H1 (cell line): ENCODE data around the gene FADS2. TPM values are rescaled to one million over a fixed set of nuclear protein-coding genes. Genes with fewer than 3 reads are reported as not detected.

ENCODE experiments used
- CTCF ChIA-PET: fragments of 300-600 bp; sonication (Branson Sonifier 250); formaldehyde crosslinking; loops from one replicate; lab custom pipeline; 2021; ENCODE audit not compliant: partially characterized antibody; lab: Charles Lee
- POLR2A ChIA-PET: fragments of 300-600 bp; sonication (Branson Sonifier 250); formaldehyde crosslinking; loops from one replicate; lab custom pipeline; 2021; ENCODE audit warnings: inconsistent platforms; ENCODE audit not compliant: partially characterized antibody; lab: Charles Lee
- DNase-seq, 2 experiments: peaks; one replicate each; pipeline versions ENCODE4 v3.0.0 to v3.0.0-alpha.2; 2010 to 2022; ENCODE audit warnings: low spot score in 2 of 2, low read depth in 1 of 2, mixed read lengths in 1 of 2
- FAIRE-seq: peaks from 2 replicates; lab custom pipeline; 2011; peaks lifted over from hg19 to GRCh38; lab: Jason Lieb, UNC
- H2AFZ ChIP-seq: 2 replicates; pipeline ENCODE4 v1.8.1; 2012; ENCODE audit warnings: low read length, inconsistent platforms
- H2AK5ac ChIP-seq: 2 replicates; pipeline ENCODE4 v1.6.1; 2013; ENCODE audit warnings: low read depth, low read length
- H2BK120ac ChIP-seq: replicated peaks from 2 replicates; pipeline ENCODE3; 2013; ENCODE audit warnings: low read depth, low read length, inconsistent platforms
- H2BK12ac ChIP-seq: 2 replicates; pipeline ENCODE4 v1.6.1; 2013; ENCODE audit warnings: low read depth, low read length
- H2BK15ac ChIP-seq: 2 replicates; pipeline ENCODE4 v1.6.1; 2013; ENCODE audit warnings: low read length
- H2BK20ac ChIP-seq: 2 replicates; pipeline ENCODE4 v1.6.1; 2013; ENCODE audit warnings: low read length
- H2BK5ac ChIP-seq: 2 replicates; pipeline ENCODE4 v1.6.1; 2013; ENCODE audit warnings: low read depth, low read length
- H3K14ac ChIP-seq: 2 replicates; pipeline ENCODE4 v1.6.1; 2013; ENCODE audit warnings: inconsistent platforms; ENCODE audit not compliant: insufficient read length
- H3K18ac ChIP-seq: 2 replicates; pipeline ENCODE4 v1.6.1; 2013; ENCODE audit warnings: low read length; ENCODE audit errors: extremely low read depth
- H3K23ac ChIP-seq: 2 replicates; pipeline ENCODE4 v1.6.1; 2013; ENCODE audit warnings: inconsistent platforms; ENCODE audit not compliant: insufficient read length
- H3K23me2 ChIP-seq: 2 replicates; pipeline ENCODE4 v1.6.1; 2013; ENCODE audit warnings: low read depth, low read length
- H3K27ac ChIP-seq: 2 replicates; pipeline ENCODE4 v1.6.1; 2011; ENCODE audit warnings: low read depth, low read length, inconsistent platforms
- H3K27me3 ChIP-seq, 4 experiments: replicated peaks in 1 of 4; 1 replicate in 1 of 4; 2 replicates in 3 of 4; pipeline versions ENCODE4 v1.6.1 to v1.8.1; 2011 to 2013; ENCODE audit warnings: low read length in 3 of 4, mild to moderate bottlenecking in 3 of 4, inconsistent platforms in 2 of 4, mixed read lengths in 2 of 4, moderate library complexity in 1 of 4; ENCODE audit not compliant: control insufficient read depth in 3 of 4, insufficient read depth in 3 of 4; ENCODE audit errors: extremely low read depth in 1 of 4
- H3K36me3 ChIP-seq, 4 experiments: 2 replicates each; pipeline versions ENCODE4 v1.6.1 to v1.8.1; 2011 to 2013; ENCODE audit warnings: mild to moderate bottlenecking in 4 of 4, low read length in 3 of 4, moderate library complexity in 2 of 4, control low read depth in 1 of 4, inconsistent platforms in 1 of 4; ENCODE audit not compliant: insufficient read depth in 4 of 4, control insufficient read depth in 2 of 4
- H3K4ac ChIP-seq: replicated peaks from 2 replicates; pipeline ENCODE3; 2013; ENCODE audit warnings: low read length, low read depth, mixed read lengths, inconsistent platforms; ENCODE audit not compliant: insufficient read length
- H3K4me1 ChIP-seq, 4 experiments: replicated peaks in 1 of 4; 1 replicate in 1 of 4; 2 replicates in 3 of 4; pipeline versions ENCODE4 v1.6.1 to v1.8.1; 2011 to 2013; ENCODE audit warnings: low read length in 3 of 4, inconsistent platforms in 2 of 4, mixed read lengths in 1 of 4; ENCODE audit not compliant: insufficient read depth in 4 of 4, control insufficient read depth in 3 of 4
- H3K4me2 ChIP-seq, 2 experiments: 2 replicates each; pipeline versions ENCODE4 v1.6.1 to v1.8.1; 2011 to 2013; ENCODE audit warnings: low read depth in 2 of 2, low read length in 2 of 2, control low read depth in 1 of 2, inconsistent platforms in 1 of 2, mild to moderate bottlenecking in 1 of 2; ENCODE audit not compliant: insufficient read depth in 1 of 2
- H3K4me3 ChIP-seq, 4 experiments: fragments of 200-600, 300-600 bp in 1 of 4; sonication (generic), shearing (Covaris generic), sonication (Bioruptor Twin) in 1 of 4; 2 replicates each; pipeline versions ENCODE4 v1.5.1 to v1.8.1; 2011 to 2016; ENCODE audit warnings: low read length in 4 of 4, low read depth in 3 of 4, control low read depth in 2 of 4, inconsistent platforms in 2 of 4, mild to moderate bottlenecking in 2 of 4, mixed read lengths in 1 of 4, moderate library complexity in 1 of 4; ENCODE audit not compliant: insufficient read depth in 2 of 4; ENCODE audit errors: extremely low read depth in 1 of 4
- H3K56ac ChIP-seq: replicated peaks from 2 replicates; pipeline ENCODE3; 2013; ENCODE audit warnings: low read depth, mild to moderate bottlenecking, mixed read lengths, low read length, inconsistent platforms; ENCODE audit not compliant: insufficient read length
- H3K79me1 ChIP-seq: 2 replicates; pipeline ENCODE4 v1.6.1; 2013; ENCODE audit warnings: low read depth, low read length, control low read depth
- H3K79me2 ChIP-seq, 2 experiments: 2 replicates each; pipeline versions ENCODE4 v1.6.1 to v1.8.1; 2012 to 2013; ENCODE audit warnings: low read length in 2 of 2, mild to moderate bottlenecking in 2 of 2, inconsistent platforms in 1 of 2; ENCODE audit not compliant: insufficient read depth in 2 of 2, control insufficient read depth in 1 of 2
- H3K9ac ChIP-seq, 4 experiments: replicated peaks in 1 of 4; 1 replicate in 1 of 4; 2 replicates in 3 of 4; pipeline versions ENCODE4 v1.6.1 to v1.8.1; 2011 to 2013; ENCODE audit warnings: low read depth in 3 of 4, low read length in 3 of 4, control low read depth in 2 of 4, mild to moderate bottlenecking in 2 of 4, moderate library complexity in 2 of 4, inconsistent platforms in 1 of 4; ENCODE audit errors: extremely low read depth in 1 of 4
- H3K9me3 ChIP-seq, 2 experiments: 2 replicates each; pipeline versions ENCODE4 v1.6.1 to v1.8.1; 2012 to 2013; ENCODE audit warnings: mild to moderate bottlenecking in 2 of 2, moderate library complexity in 2 of 2, control low read depth in 1 of 2, inconsistent platforms in 1 of 2, low read depth in 1 of 2, low read length in 1 of 2, mixed read lengths in 1 of 2; ENCODE audit not compliant: insufficient read depth in 2 of 2
- H4K20me1 ChIP-seq, 2 experiments: replicated peaks in 1 of 2; 2 replicates each; pipeline versions ENCODE3 to v1.8.1; 2011 to 2013; ENCODE audit warnings: inconsistent platforms in 2 of 2, low read length in 2 of 2, mild to moderate bottlenecking in 1 of 2; ENCODE audit not compliant: insufficient read depth in 2 of 2, control insufficient read depth in 1 of 2
- H4K5ac ChIP-seq: 2 replicates; pipeline ENCODE4 v1.6.1; 2013; ENCODE audit warnings: low read length, low read depth, mixed read lengths, inconsistent platforms; ENCODE audit not compliant: insufficient read length
- H4K8ac ChIP-seq: 2 replicates; pipeline ENCODE4 v1.8.0; 2013; ENCODE audit warnings: mild to moderate bottlenecking, moderate library complexity, low read length, inconsistent platforms; ENCODE audit not compliant: insufficient read depth; ENCODE audit errors: extremely low read depth
- H4K91ac ChIP-seq: replicated peaks from 2 replicates; pipeline ENCODE3; 2013; ENCODE audit warnings: low read length, mixed read lengths, inconsistent platforms; ENCODE audit not compliant: insufficient read length
- NRF1 ChIP-seq: IDR thresholded peaks from 2 replicates; pipeline ENCODE4 v1.6.1; 2011; ENCODE audit warnings: mild to moderate bottlenecking, low read depth, low read length, improper control_type of control experiment
- POLR2AphosphoS5 ChIP-seq: IDR thresholded peaks from 2 replicates; pipeline ENCODE4 v1.6.1; 2011; ENCODE audit warnings: low read depth, low read length
- SRF ChIP-seq: IDR thresholded peaks from 2 replicates; pipeline ENCODE4 v1.6.1; 2011; ENCODE audit warnings: mild to moderate bottlenecking, low read depth, low read length, moderate library complexity
- WGBS, 2 experiments: shearing (Covaris generic) in 1 of 2; methylation state at CpG; one replicate each; pipeline versions ENCODE4 v1.1.6 to v1.1.7; 2013 to 2015; ENCODE audit warnings: low lambda C conversion rate in 2 of 2, mixed read lengths in 2 of 2, inconsistent platforms in 1 of 2, low coverage in 1 of 2, missing lambda C conversion rate in 1 of 2; ENCODE audit not compliant: insufficient replicate concordance in 2 of 2, insufficient coverage in 1 of 2, insufficient read length in 1 of 2; ENCODE audit errors: extremely low coverage in 1 of 2, missing lambda C conversion rate in 1 of 2; 5-methylcytosine and 5-hydroxymethylcytosine counted together
- polyA plus RNA-seq, 7 experiments: library from polyadenylated mRNA; depleted of rRNA in 3 of 7; stranded (reverse) in 5 of 7; unstranded in 2 of 7; fragments of >200 nt in 5 of 7; fragments of 200-250 nt in 2 of 7; gene quantifications; 1 replicate in 5 of 7; 2 replicates in 1 of 7; 4 replicates in 1 of 7; pipeline versions ENCODE4 v1.2.1 to v1.2.3, GENCODE V29; 2011 to 2013; ENCODE audit warnings: missing spikeins in 2 of 7, mixed read lengths in 2 of 7
- total RNA-seq: library from RNA; stranded (reverse); fragmentation: NEBNext Ultra II Directional; extraction: Animal tissue kit (Norgen Biotek cat#: 25700); gene quantifications from 2 replicates; pipeline ENCODE4 v1.2.1, GENCODE V29; 2021

FADS2 gene
- total and polyA plus RNA-seq, 2 of the 8 experiments (the other 6 are each of a cell fraction or from before 2014, with no cell fraction given): 499 to 701 TPM

DNA sequence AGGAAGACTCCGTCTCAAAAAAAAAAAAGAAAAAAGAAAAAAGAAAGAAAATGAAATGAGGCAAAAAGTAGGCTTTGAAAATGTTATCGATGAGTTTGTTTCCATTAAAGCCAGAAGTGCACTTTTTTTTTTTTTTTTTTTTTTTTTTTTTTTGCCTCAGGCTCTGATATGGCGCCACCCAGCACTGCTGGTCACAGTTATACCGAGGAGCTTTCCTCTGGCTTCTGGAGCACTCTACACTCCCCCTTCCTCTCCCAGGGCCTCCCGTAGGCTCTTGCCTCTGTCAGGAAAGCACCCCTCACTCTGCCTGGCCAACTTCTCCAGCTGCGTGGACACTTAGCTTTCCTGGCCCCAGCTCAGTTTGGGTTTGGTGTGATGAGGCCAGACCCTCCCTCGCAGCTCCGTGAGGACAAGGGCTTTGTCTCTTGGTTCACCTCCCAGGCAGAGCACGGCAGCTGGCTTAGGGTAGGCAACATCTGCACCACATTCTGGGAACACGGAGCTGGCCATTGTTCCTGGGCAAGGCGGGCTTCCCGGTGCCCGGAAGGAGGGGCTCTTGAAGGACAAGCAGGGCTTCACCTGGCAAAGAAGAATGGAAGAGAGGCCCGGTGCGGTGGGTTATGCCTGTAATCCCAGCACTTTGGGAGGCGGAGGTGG lies 16.9 kb downstream of the FADS2 start:
- CTCF ChIA-PET: interaction anchor here (0.9 to 2.4 kb wide), 4 partner anchors 9 to 48 kb away, joined by 3 to 15 read pairs (median 4); no protein-coding TSS in a partner anchor
- Histone ChIP-seq H3K4ac (no peak overlapping the region), H3K23me2 (no peaks in the 10 kb centered on the region), H4K20me1 (peaks cover 8 to 18% of the 10 kb centered on the region in 2 experiments), H3K9me3 (no peaks in the 10 kb centered on the region; a peak in 1 of 4 replicates), H2BK15ac (no peak overlapping the region), H3K27ac (no peak overlapping the region), H2BK120ac (no peak overlapping the region), H3K79me1 (0 out of 2 replicates have a peak, but pooled peaks cover 3% of the 10 kb centered on the region), H2AK5ac (no peak overlapping the region), H2BK5ac (no peak overlapping the region), H3K79me2 (no peaks in the 10 kb centered on the region; a peak in 2 of 4 replicates), H2BK20ac (no peak overlapping the region), H2BK12ac (no peak overlapping the region), H2AFZ (no peak overlapping the region), H3K4me2 (no peak overlapping the region), H4K8ac (no peak overlapping the region), H3K14ac (no peak overlapping the region), H3K4me1 (no peaks in the 10 kb centered on the region; a peak in 1 of 7 replicates), H4K5ac (peak overlapping the region; percentile 61), H3K56ac (no peak overlapping the region), H3K9ac (no peak overlapping the region), H4K91ac (no peak overlapping the region), H3K23ac (no peak overlapping the region), H3K36me3 (peaks cover 48 to 96% (median 75%) of the 10 kb centered on the region in 4 experiments), H3K4me3 (no peak overlapping the region), H3K18ac (no peak overlapping the region), H3K27me3 (no peaks in the 10 kb centered on the region; a peak in 1 of 7 replicates)
- DNase-seq: no peak
- no peak for TF ChIP-seq SRF
- 0 out of 2 replicates have a peak, but pooled peaks have one; percentile 18 for TF ChIP-seq POLR2AphosphoS5
- no peak for TF ChIP-seq NRF1
- WGBS, 2 experiments: 95% methylated on average over 14 of the region's 16 CpGs; no CpG with 5 or more reads in 1 of the 2 experiments
- POLR2A ChIA-PET: interaction anchor here (0.6 to 4.5 kb wide), 8 partner anchors 9 to 314 kb away, joined by 3 to 28 read pairs (median 4); no protein-coding TSS in a partner anchor
- no peak for FAIRE-seq
